NCI-H2227 (cell line): ENCODE data around the gene OIT3.

ENCODE experiments used
- DNase-seq: peaks from one replicate; lab custom pipeline; 2025; ENCODE audit not compliant: unreplicated experiment; lab: John Stamatoyannopoulos, UW

OIT3 gene

DNA sequence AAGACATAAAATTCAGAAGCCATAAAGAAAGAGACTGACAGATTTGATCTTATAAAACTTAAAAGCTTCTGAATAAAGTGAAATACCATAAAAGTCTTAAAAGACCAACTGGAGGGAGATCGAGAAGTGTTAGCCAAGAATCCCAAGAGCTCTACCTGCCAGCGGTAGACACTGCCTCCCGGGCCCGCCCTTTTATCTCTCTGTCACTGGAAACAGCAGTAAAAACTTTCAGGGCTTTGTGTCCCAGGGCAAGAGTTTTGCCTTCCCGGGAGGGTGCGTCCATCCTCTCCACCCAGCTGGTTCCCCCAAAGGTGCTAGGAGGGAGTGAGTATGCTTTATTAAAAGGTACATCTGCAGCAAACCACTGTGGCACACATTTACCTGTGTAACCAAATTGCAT, 55.2 kb downstream of the OIT3 start:
- no peak for DNase-seq

DNA sequence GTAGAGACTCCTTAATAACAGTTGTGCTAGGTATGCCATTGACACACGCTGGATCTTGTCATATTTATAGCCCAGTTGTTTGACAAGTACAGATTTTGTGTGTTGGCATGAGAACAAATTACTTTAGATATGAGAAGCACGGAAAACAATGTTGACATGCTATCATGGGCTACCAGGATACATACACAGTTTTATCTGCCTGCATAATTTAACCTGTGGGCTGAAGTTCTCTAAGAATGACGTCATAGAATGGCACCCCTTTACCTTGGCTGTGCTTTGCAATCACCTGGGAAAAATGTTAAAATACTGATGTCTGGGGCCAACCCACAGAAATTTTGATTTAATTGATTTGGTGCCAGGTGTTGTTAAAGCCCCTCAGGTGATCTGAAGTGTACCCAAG, 58.2 kb downstream of the OIT3 start:
- DNase-seq: no peak

DNA sequence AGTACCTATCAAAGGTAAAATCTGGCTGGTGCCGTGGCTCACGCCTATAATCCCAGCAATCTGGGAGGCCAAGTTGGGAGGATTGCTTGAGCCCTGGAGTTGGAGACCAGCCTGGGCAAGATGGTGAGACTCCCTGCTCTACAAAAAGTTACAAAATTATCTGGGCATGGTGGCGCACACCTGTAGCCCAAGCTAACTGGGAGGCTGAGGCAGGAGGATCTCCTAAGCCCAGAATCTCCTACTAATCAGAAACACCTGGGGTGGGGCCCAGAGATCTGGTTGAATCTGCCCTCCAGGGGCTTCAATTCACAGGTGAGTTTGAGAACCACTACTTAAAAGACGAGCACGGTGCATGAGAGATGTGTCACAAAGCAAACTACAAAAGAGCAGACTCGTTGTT, 58.6 kb downstream of the OIT3 start:
- no peak for DNase-seq

DNA sequence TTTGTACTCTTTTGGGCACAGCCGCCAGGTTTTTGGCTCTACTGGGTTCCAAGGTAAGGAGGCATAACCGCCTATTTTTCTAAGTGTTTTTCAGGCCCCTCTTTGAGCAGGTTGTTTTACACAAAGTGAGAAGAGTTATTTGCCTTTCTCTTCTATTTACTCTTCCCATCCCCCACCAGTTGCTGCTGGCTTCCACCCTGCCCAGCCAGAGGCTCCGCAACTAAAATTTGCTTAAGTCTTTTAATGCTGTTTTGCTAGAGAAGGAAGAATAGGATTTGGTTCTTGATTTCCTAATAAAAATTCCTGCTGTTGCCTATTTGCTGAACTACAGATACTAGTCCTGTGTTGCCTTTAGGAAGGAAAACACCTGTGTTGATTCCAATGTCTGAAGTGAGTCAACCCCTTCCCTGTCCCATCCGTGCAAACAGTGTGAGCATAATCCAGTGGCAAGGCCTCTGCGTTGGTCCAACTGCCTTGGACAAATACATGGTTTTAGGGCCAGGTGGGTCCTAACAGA, 59.2 kb downstream of the OIT3 start:
- no peak for DNase-seq

DNA sequence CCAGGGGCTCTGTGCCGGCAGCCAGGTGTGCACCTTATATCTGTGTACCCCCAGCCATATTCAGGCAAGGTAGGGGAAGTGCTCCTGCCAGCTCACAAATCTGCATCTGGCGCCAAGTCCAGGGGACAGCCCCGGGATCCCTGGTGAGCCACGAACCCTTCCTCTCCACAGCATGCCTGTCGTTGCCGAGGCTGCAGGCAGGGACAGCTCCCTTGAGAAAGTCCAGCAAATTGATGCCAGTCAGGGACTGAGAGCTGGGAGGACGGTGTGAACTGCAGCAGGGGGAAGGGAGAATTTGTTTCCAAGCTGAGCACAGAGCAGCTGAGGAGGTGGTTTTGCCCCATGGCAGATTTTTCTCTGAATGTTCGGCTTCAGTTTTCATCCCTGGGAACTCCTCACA, 60.1 kb downstream of the OIT3 start:
- no peak for DNase-seq

DNA sequence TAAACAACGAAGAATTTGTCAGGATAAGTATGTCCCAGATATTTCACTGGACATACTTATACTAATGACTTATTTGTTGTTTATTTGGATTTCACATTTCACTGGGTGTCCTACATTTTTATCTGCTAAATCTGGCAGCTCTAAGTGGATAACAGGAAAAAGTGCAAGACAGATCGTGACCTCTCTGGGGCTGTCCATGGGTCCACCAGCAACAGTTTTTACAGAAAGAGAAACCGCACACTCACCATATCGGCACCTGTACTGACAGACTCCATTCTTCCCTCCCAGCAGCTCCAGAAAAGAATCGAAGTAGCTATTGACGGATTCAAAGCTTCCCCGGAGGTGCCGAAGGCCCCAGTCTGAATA, 60.7 kb downstream of the OIT3 start:
- no peak for DNase-seq

DNA sequence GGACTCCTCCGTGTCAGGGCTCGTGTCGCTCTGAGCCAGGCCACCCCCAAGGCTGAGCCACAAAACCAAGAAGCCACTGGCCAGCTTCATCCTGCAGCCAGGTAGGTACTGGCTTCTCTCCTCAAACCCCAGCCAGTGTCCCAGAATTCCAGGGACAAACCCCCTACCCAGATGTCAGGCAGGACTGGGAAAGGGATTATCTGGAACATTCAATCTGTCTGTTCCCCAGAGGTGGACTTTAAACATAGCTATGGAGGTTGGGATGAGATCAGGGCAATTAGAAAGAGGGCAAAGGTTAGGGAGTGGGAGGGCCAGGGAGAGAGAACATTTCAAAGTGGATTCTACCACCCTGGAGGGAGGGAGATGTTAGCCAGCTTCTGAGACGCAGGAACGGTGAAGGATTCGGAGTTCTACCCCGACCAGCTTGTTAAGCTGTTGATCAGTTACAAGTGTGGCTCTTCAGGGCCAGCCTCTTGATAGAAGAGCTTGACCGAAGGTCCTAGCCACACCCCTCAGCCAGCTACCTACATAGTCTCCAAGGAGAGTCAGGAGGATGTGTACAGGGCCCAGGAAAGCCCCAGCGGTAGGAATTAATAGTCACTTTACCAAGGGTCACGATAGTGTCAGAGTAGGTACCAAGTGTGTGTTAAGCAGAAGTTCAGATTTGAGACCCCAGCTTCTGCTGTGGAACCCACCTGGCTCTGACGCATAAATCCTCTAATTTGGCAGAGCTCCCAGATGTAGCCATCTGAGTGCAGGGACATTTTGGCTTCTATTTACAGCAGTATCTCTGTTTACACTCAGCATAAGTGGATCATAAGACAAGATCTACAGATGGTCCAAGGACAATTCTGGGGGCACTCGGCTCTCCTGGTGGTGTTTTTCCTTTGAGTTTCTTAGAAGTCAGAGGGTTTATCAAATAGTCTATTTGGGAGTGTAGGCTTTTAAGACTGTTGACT, 61.3 kb downstream of the OIT3 start, which contains the start of gene PLA2G12B:
PLA2G12B (minus strand) TSS at position 211 of the 959 bp plus-strand sequence; CDS start at position 90, 121 bp downstream.
- peak; percentile 19 for DNase-seq

DNA sequence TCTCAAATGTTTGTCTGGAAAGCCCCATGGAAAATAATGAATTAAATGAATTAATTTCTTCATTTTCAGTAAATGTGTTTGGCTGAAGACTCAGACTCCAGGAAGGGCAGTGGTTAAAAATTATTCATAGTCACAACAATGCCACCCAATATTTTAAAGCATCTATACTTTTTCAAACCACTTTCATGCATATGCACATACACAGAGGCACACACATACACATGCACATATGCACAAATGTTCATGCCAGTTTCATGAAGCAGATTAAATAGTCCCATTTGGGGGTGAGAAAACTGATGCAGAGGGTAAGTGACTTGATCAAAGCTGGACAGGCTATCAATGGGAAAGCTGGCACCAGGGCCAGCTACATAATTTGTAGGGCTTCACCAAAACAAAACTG, 62.5 kb downstream of the OIT3 start:
- DNase-seq: no peak

DNA sequence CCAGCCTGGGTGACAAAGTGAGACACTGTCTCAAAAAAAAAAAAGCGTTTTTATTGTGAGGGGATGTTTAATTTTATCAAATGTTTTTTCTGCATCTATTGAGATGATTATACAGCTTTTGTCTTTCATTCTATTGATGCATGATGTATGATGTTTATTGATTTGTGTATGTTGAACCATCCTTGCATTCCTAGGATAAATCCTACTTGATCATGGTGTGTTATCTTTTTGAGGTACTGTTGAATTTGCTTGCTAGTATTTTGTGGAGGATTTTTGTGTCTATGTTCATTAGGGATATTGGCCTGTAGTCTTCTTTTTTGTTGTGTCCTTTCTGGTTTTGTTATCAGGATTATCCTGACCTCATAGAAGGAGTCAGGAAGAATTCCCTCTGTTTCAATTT, 83.3 kb downstream of the OIT3 start:
- no peak for DNase-seq

DNA sequence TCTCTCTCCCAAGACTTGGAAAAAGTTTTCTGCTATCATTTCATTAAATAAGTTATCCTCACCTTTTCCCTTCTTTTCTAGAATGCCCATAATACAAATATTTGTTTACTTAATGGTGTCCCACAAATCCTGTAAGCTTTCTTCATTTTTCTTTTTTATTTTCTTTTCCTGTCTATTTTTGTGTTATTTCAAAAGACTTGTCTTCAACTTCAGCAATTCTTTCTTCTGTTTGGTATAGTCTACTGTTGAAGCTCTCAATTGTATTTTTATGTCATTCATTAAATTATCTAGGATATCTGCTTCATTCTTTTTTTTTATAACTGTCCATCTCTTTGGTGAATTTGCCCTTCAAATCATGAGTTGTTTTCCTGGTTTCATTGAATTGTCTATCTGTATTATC, 86.2 kb downstream of the OIT3 start:
- DNase-seq: no peak

DNA sequence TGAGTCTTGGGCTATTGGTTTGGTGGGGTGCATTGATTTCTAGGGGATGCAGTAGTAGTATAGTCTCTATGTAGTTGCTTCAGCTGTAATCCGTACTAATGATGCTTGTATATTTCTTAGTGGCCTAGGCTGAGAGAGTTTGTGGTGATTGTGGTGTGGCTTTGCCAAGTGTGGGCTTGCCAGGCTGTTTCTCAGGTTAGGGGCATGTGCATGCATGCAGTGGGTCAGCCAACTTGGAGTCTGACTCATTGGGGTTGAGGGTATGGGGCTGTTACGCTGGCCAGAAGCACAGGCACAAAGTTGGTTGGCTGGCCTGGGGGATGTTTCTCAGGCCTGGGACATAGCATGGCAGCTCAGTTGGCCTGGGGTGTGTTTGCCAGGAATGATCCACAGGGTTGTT, 86.8 kb downstream of the OIT3 start:
- DNase-seq: no peak

DNA sequence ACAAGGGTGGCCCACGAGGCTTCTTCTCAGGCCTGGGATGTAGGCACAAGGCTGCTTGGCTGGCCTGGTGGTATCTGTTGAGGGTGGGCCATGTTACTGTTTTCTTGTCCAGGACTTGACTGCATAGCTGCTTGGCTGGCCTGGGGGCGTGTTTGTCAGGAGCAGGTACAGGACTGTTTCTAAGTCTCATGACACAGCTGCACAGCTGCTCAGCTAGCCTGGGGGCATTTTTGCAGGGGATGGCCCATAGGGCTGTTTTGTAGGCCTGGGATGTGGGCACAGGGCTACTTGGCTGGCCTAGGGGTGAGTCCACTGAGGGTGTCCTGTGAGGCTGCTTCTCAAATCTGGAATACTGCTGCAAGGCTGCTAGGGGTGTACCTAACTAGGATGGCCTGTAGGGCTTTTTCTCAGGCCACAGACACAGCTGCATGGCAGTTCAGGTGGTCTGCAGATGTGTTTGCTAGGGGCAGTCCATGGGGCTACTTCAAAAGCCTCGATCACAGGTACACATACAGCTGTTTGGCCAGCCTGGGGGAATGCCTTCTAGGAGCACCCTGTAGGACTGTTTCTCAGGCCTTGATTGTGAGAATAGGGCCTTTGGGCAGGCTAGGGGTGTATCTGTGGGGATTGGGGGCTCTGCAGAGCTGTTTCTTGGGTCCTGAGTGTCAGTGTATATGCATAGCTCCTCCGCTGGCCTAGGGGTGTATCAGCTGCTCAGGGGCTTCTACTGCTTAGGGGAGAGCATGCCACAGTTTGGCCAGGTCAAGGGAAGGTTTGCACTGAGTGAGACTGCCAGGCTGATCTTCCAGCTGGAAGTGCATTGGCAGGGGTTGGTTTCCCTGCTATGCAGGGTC, 87.7 kb downstream of the OIT3 start:
- no peak for DNase-seq

DNA sequence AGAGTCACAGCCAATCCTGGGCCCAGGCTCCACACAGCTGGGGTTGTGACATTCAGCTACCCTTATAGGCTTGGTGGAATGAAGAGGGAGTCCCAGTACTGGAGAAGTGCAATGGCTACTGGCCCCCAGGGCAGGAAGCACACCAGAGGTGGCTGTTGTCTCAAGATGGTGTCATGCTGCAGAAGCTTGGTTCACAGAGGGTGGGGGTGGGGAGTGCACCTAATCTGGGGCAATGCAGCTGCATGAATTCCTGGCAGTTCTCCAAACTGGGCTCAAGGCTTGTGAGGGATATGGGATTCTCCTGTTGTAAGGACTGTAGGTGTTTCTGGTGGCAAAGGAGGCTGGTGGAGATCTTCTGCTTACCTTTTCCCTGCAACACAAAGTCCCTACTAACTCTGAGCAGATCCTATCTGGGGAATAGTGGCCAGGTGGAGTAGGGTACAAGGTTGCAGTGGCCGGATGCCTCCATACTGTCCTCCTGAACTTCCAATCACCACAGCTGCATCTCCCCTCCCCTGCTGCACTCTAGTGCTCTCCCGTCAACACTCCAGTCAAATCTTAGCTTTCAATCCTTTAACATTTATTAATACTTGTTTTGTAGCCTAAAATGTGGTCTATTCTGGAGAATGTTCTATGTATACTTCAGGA, 88.5 kb downstream of the OIT3 start:
- DNase-seq: no peak
